ENCODE measurements around the gene PAF1. TPM values are rescaled to one million over a fixed set of nuclear protein-coding genes. Genes with fewer than 3 reads are reported as not detected.

The PAF1 gene
- polyA plus RNA-seq, 1 donor from 2014 or later, result 37.3 TPM

GRCh38 chr19:39351537-39352064 lies 39.3 kb downstream of the PAF1 start:
- Histone ChIP-seq H3K27ac (ENCODE audit: low read length) (no peak overlapping the region), H3K36me3 (ENCODE audit: insufficient read depth, low read length) (peaks cover 5% of the 10 kb centered on the region), H3K9me2 (ENCODE audit: insufficient read depth, low read length) (no peaks in the 10 kb centered on the region), H4K20me1 (ENCODE audit: insufficient read depth) (no peaks in the 10 kb centered on the region), H3K9me3 (ENCODE audit: low read length) (no peaks in the 10 kb centered on the region), H3K9ac (ENCODE audit: low read length) (no peak overlapping the region), H2AFZ (ENCODE audit: low read depth, low read length) (no peak overlapping the region), H3K27me3 (ENCODE audit: insufficient read depth, low read depth, low read length) (no peaks in the 10 kb centered on the region), H3F3A (ENCODE audit: insufficient read depth, low read length, poor library complexity, severe bottlenecking) (no peaks in the 10 kb centered on the region), H3K79me2 (replicated peaks; ENCODE audit: insufficient read depth, low read length) (peaks cover 21% of the 10 kb centered on the region), H3K4me2 (ENCODE audit: low read length) (no peak overlapping the region), H3K4me3 (ENCODE audit: low read length) (no peak overlapping the region)
- TF ChIP-seq POLR2AphosphoS5 (IDR thresholded peaks at IDR 0.05) (no peak), MXI1 (conservative IDR thresholded peaks at IDR 0.05; ENCODE audit: poor library complexity, severe bottlenecking) (no peak), EP300 (conservative IDR thresholded peaks at IDR 0.05; ENCODE audit: poor library complexity, severe bottlenecking) (no peak), CTCF (IDR thresholded peaks at IDR 0.05; ENCODE audit: poor library complexity, severe bottlenecking) (no peak), EZH2 (IDR thresholded peaks at IDR 0.05; ENCODE audit: borderline replicate concordance, insufficient read depth, low read length, poor library complexity, severe bottlenecking) (no peak), TAF1 (IDR thresholded peaks at IDR 0.05; ENCODE audit: low read depth) (no peak), REST (IDR thresholded peaks at IDR 0.05; ENCODE audit: borderline replicate concordance) (no peak), RAD21 (conservative IDR thresholded peaks at IDR 0.05) (no peak), SMC3 (conservative IDR thresholded peaks at IDR 0.05; ENCODE audit: poor library complexity) (no peak)

- no peaks in the 10 kb centered on the region for H4K20me1 ChIP-seq (ENCODE audit: insufficient read depth)
- peaks cover 5% of the 10 kb centered on the region for H3K36me3 ChIP-seq (ENCODE audit: insufficient read depth, low read length)
Measured at GRCh38 chr19:39350156-39350555, 40.8 kb downstream of the PAF1 start.

More at GRCh38 chr19:39350156-39350555, 40.8 kb downstream of the PAF1 start:
- Histone ChIP-seq H3K27ac (ENCODE audit: low read length) (no peak overlapping the region), H3F3A (ENCODE audit: insufficient read depth, low read length, poor library complexity, severe bottlenecking) (no peaks in the 10 kb centered on the region), H3K9ac (ENCODE audit: low read length) (no peak overlapping the region), H3K4me3 (ENCODE audit: low read length) (no peak overlapping the region), H2AFZ (ENCODE audit: low read depth, low read length) (no peak overlapping the region), H3K27me3 (ENCODE audit: insufficient read depth, low read depth, low read length) (no peaks in the 10 kb centered on the region), H3K9me3 (ENCODE audit: low read length) (no peaks in the 10 kb centered on the region), H3K4me2 (ENCODE audit: low read length) (no peak overlapping the region), H3K9me2 (ENCODE audit: insufficient read depth, low read length) (no peaks in the 10 kb centered on the region), H3K79me2 (replicated peaks; ENCODE audit: insufficient read depth, low read length) (peaks cover 30% of the 10 kb centered on the region)
- TF ChIP-seq RAD21 (conservative IDR thresholded peaks at IDR 0.05) (no peak), MXI1 (conservative IDR thresholded peaks at IDR 0.05; ENCODE audit: poor library complexity, severe bottlenecking) (no peak), POLR2AphosphoS5 (IDR thresholded peaks at IDR 0.05) (no peak), EP300 (conservative IDR thresholded peaks at IDR 0.05; ENCODE audit: poor library complexity, severe bottlenecking) (no peak), REST (IDR thresholded peaks at IDR 0.05; ENCODE audit: borderline replicate concordance) (no peak), SMC3 (conservative IDR thresholded peaks at IDR 0.05; ENCODE audit: poor library complexity) (no peak)

All from neural cell (in vitro differentiated cells).